DND-41 (cell line): ENCODE data around the gene TTLL3.

Experiments
- EZH2 ChIP-seq: IDR thresholded peaks from 3 replicates; pipeline ENCODE4 v1.6.1; 2012; ENCODE audit warnings: borderline replicate concordance, low read depth, mild to moderate bottlenecking, moderate library complexity, low read length, inconsistent platforms; ENCODE audit not compliant: severe bottlenecking
- TF ChIP-seq, protein P1 (sequence below): IDR thresholded peaks from 2 replicates; pipeline ENCODE4 v1.5.1; 2012; ENCODE audit warnings: borderline replicate concordance, low read length, moderate library complexity, mild to moderate bottlenecking; ENCODE audit not compliant: poor library complexity, severe bottlenecking; ENCODE audit errors: extremely low read depth

- TF ChIP-seq, protein P1, sequence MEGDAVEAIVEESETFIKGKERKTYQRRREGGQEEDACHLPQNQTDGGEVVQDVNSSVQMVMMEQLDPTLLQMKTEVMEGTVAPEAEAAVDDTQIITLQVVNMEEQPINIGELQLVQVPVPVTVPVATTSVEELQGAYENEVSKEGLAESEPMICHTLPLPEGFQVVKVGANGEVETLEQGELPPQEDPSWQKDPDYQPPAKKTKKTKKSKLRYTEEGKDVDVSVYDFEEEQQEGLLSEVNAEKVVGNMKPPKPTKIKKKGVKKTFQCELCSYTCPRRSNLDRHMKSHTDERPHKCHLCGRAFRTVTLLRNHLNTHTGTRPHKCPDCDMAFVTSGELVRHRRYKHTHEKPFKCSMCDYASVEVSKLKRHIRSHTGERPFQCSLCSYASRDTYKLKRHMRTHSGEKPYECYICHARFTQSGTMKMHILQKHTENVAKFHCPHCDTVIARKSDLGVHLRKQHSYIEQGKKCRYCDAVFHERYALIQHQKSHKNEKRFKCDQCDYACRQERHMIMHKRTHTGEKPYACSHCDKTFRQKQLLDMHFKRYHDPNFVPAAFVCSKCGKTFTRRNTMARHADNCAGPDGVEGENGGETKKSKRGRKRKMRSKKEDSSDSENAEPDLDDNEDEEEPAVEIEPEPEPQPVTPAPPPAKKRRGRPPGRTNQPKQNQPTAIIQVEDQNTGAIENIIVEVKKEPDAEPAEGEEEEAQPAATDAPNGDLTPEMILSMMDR, result no peak
- TF ChIP-seq EZH2, result no peak
These were observed 28.8 kb downstream of the TTLL3 start for GRCh38 chr3:9838856-9839255.
